ENCODE data around the gene NTRK1.

The NTRK1 gene

GRCh38 chr1:156900896-156901589 lies 40.4 kb downstream of the NTRK1 start:
- no peak for DNase-seq

- DNase-seq = no peak
Measured at GRCh38 chr1:156901590-156901900, 40.9 kb downstream of the NTRK1 start.

- DNase-seq = no peak
Measured at GRCh38 chr1:156901966-156902915, 41.6 kb downstream of the NTRK1 start.

GRCh38 chr1:156903328-156904091 lies 42.8 kb downstream of the NTRK1 start:
- no peak for DNase-seq

- no peak for DNase-seq
Measured at GRCh38 chr1:156904187-156904959, 43.7 kb downstream of the NTRK1 start.

- no peak for DNase-seq
Measured at GRCh38 chr1:156905176-156905575, 44.5 kb downstream of the NTRK1 start.

- no peak for DNase-seq
Measured at GRCh38 chr1:156905651-156906050, 45.0 kb downstream of the NTRK1 start.

GRCh38 chr1:156906206-156906906 lies 45.7 kb downstream of the NTRK1 start:
- DNase-seq = no peak

- peak; percentile 7 for DNase-seq
Measured at GRCh38 chr1:156908541-156908940, 47.9 kb downstream of the NTRK1 start.

GRCh38 chr1:156908955-156909354 lies 48.3 kb downstream of the NTRK1 start:
- DNase-seq = no peak

GRCh38 chr1:156909671-156910070 lies 49.0 kb downstream of the NTRK1 start:
- no peak for DNase-seq

- DNase-seq = no peak
Measured at GRCh38 chr1:156910309-156910782, 49.7 kb downstream of the NTRK1 start.

GRCh38 chr1:156911577-156912298 lies 51.1 kb downstream of the NTRK1 start:
- DNase-seq = peak; percentile 81

GRCh38 chr1:156912310-156912709 lies 51.6 kb downstream of the NTRK1 start:
- no peak for DNase-seq

GRCh38 chr1:156912861-156913808 lies 52.5 kb downstream of the NTRK1 start:
- peak; percentile 93 for DNase-seq

- DNase-seq = no peak
Measured at GRCh38 chr1:156913809-156914387, 53.2 kb downstream of the NTRK1 start.

GRCh38 chr1:156914440-156914856 lies 53.8 kb downstream of the NTRK1 start:
- no peak for DNase-seq

- peak; percentile 66 for DNase-seq
Measured at GRCh38 chr1:156920233-156921052, 59.8 kb downstream of the NTRK1 start, which contains the start of gene LRRC71. Gene LRRC71 (plus strand): TSS chr1:156920632. CDS start chr1:156920804, 172 bp downstream.
